ENCODE measurements around the gene OR1D5. TPM values are rescaled to one million over a fixed set of nuclear protein-coding genes. Genes with fewer than 3 reads are reported as not detected.

The OR1D5 gene
- total RNA-seq, 1 donor from 2014 or later = not detected

- FAIRE-seq (no peak), DNase-seq (ENCODE audit: low read depth) (no peak)
- no peaks in the 10 kb centered on the region for H3K27me3 ChIP-seq (ENCODE audit: control insufficient read depth, insufficient read depth, low read length)
- H3K36me3 ChIP-seq (ENCODE audit: control insufficient read depth, insufficient read depth, low read length) = peaks cover 9% of the 10 kb centered on the region
- H3K4me3 ChIP-seq (ENCODE audit: low read depth, low read length) = no peak overlapping the region
- TF ChIP-seq, protein P1, sequence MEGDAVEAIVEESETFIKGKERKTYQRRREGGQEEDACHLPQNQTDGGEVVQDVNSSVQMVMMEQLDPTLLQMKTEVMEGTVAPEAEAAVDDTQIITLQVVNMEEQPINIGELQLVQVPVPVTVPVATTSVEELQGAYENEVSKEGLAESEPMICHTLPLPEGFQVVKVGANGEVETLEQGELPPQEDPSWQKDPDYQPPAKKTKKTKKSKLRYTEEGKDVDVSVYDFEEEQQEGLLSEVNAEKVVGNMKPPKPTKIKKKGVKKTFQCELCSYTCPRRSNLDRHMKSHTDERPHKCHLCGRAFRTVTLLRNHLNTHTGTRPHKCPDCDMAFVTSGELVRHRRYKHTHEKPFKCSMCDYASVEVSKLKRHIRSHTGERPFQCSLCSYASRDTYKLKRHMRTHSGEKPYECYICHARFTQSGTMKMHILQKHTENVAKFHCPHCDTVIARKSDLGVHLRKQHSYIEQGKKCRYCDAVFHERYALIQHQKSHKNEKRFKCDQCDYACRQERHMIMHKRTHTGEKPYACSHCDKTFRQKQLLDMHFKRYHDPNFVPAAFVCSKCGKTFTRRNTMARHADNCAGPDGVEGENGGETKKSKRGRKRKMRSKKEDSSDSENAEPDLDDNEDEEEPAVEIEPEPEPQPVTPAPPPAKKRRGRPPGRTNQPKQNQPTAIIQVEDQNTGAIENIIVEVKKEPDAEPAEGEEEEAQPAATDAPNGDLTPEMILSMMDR (IDR thresholded peaks at IDR 0.05; ENCODE audit: insufficient read depth, low read length, severe bottlenecking) = no peak
These were observed 41.2 kb downstream of the OR1D5 start for GRCh38 chr17:3022197-3022596.

DNA sequence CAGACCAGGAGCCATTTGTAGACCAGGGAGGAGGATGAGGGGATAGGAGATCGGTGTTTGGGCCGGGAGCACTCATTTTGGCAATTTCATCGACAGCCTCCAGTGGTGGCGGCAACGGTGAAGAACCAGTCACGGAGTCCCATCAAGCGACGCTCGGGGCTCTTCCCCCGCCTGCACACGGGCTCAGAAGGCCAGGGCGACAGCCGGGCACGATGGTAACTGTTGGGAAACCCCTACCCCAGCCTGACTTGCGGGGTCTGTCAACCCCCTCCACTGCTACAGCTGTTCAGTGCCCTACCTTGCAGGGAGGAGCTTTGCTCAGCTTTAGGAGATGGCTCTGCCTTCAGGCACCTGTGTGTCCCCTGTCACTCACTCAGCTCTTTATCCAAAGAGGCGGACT is 43.0 kb downstream of the OR1D5 start:
- H3K36me3 ChIP-seq (ENCODE audit: control insufficient read depth, insufficient read depth, low read length) = peaks cover 5% of the 10 kb centered on the region
- no peak overlapping the region for H3K4me3 ChIP-seq (ENCODE audit: low read depth, low read length)
- H3K27me3 ChIP-seq (ENCODE audit: control insufficient read depth, insufficient read depth, low read length) = no peaks in the 10 kb centered on the region
- no peak for DNase-seq (ENCODE audit: low read depth)
- FAIRE-seq = peak; percentile 18
- TF ChIP-seq, protein P1 (IDR thresholded peaks at IDR 0.05; ENCODE audit: insufficient read depth, low read length, severe bottlenecking) = no peak

- no peak overlapping the region for H3K4me3 ChIP-seq (ENCODE audit: low read depth, low read length)
- DNase-seq (ENCODE audit: low read depth) (no peak), FAIRE-seq (no peak)
- H3K27me3 ChIP-seq (ENCODE audit: control insufficient read depth, insufficient read depth, low read length) = no peaks in the 10 kb centered on the region
- H3K36me3 ChIP-seq (ENCODE audit: control insufficient read depth, insufficient read depth, low read length) = peaks cover 4% of the 10 kb centered on the region
- TF ChIP-seq, protein P1 (IDR thresholded peaks at IDR 0.05; ENCODE audit: insufficient read depth, low read length, severe bottlenecking) = no peak
These were observed 43.6 kb downstream of the OR1D5 start for GRCh38 chr17:3019761-3020160.

- no peak for FAIRE-seq
These were observed 45.5 kb downstream of the OR1D5 start for GRCh38 chr17:3017936-3018335.

GRCh38 chr17:3015890-3016289 is 47.5 kb downstream of the OR1D5 start:
- peaks cover 5% of the 10 kb centered on the region for H3K36me3 ChIP-seq (ENCODE audit: control insufficient read depth, insufficient read depth, low read length)
- H3K4me3 ChIP-seq (ENCODE audit: low read depth, low read length) = no peak overlapping the region
- TF ChIP-seq, protein P1 (IDR thresholded peaks at IDR 0.05; ENCODE audit: insufficient read depth, low read length, severe bottlenecking) = no peak
- H3K27me3 ChIP-seq (ENCODE audit: control insufficient read depth, insufficient read depth, low read length) = no peaks in the 10 kb centered on the region
- FAIRE-seq (peak; percentile 64), DNase-seq (ENCODE audit: low read depth) (peak; percentile 36)

More at GRCh38 chr17:3017936-3018335, 45.5 kb downstream of the OR1D5 start:
- DNase-seq (ENCODE audit: low read depth) = no peak
- Histone ChIP-seq H3K27me3 (ENCODE audit: control insufficient read depth, insufficient read depth, low read length) (no peaks in the 10 kb centered on the region), H3K36me3 (ENCODE audit: control insufficient read depth, insufficient read depth, low read length) (peaks cover 4% of the 10 kb centered on the region), H3K4me3 (ENCODE audit: low read depth, low read length) (no peak overlapping the region)
- TF ChIP-seq, protein P1 (IDR thresholded peaks at IDR 0.05; ENCODE audit: insufficient read depth, low read length, severe bottlenecking) = no peak

GRCh38 chr17:3012926-3013581 is 50.4 kb downstream of the OR1D5 start:
- H3K27me3 ChIP-seq (ENCODE audit: control insufficient read depth, insufficient read depth, low read length) = no peaks in the 10 kb centered on the region
- peaks cover 9% of the 10 kb centered on the region for H3K36me3 ChIP-seq (ENCODE audit: control insufficient read depth, insufficient read depth, low read length)
- TF ChIP-seq, protein P1 (IDR thresholded peaks at IDR 0.05; ENCODE audit: insufficient read depth, low read length, severe bottlenecking) = peak; percentile 83
- DNase-seq (ENCODE audit: low read depth) (peak; percentile 38), FAIRE-seq (no peak)
- no peak overlapping the region for H3K4me3 ChIP-seq (ENCODE audit: low read depth, low read length)
